RWPE1 (cell line): ENCODE data around the gene NUP210L.
"Not testable (repeated sequence)": the region's sequence is repeated elsewhere in the genome, so short reads cannot be mapped to it uniquely, and the experiment has no call there.

Experiments used
- CTCF ChIA-PET: fragments of 350-600 bp; sonication (Branson Sonifier 250); formaldehyde crosslinking; extraction: SDS; loops from one replicate; lab custom pipeline; 2021; lab: Yijun Ruan, JAX
- POLR2A ChIA-PET: fragments of 400-600 bp; formaldehyde crosslinking; extraction: SDS; loops from one replicate; lab custom pipeline; 2020; ENCODE audit warnings: antibody characterized with exemption; ENCODE audit not compliant: low non-redundant PET; lab: Yijun Ruan, JAX
- DNase-seq: peaks from one replicate; pipeline ENCODE4 v3.0.0; 2012; ENCODE audit warnings: low spot score
- H3K27ac ChIP-seq: fragments of 450-650 bp; 2 replicates; pipeline ENCODE4 v1.5.1; 2017
- CTCF ChIP-seq: fragments of 450-650 bp; conservative IDR thresholded peaks from 2 replicates; pipeline ENCODE4 v1.5.1; 2017; ENCODE audit warnings: low read depth, mild to moderate bottlenecking

The NUP210L gene

GRCh38 chr1:153985941-153986761, 168.7 kb downstream of the NUP210L start, which contains the start of gene RAB13:
Gene RAB13, minus strand, starts transcription at chr1:153986339. Its CDS starts 103 bp downstream, at chr1:153986236.
- CTCF ChIA-PET: interaction anchor here (0.5 to 3.6 kb wide), 24 partner anchors 8 to 632 kb away, joined by 3 to 18 read pairs (median 4); partner anchors contain the start of genes CREB3L4, HAX1, JTB and S100A9
- DNase-seq: peak; percentile 93
- no peak for TF ChIP-seq CTCF
- POLR2A ChIA-PET: interaction anchor here (1.2 kb wide), 2 partner anchors 19 to 23 kb away, joined by 3 to 4 read pairs; partner anchors contain the start of genes CREB3L4 and SLC39A1
- peak within 1 kb of the TSS; percentile 84 for H3K27ac ChIP-seq

GRCh38 chr1:153985341-153985912, 169.4 kb downstream of the NUP210L start:
- CTCF ChIA-PET: interaction anchor here (0.6 to 3.6 kb wide), 3 partner anchors 39 to 340 kb away, joined by 5 to 18 read pairs (median 6); no protein-coding TSS in a partner anchor

GRCh38 chr1:153984123-153984894, 170.6 kb downstream of the NUP210L start:
- CTCF ChIA-PET: interaction anchor here (0.6 kb wide), 1 partner anchor 248 kb away, joined by 5 read pairs; no protein-coding TSS in a partner anchor
- TF ChIP-seq CTCF: no peak
- no peak overlapping the region for H3K27ac ChIP-seq
- no peak for DNase-seq
- POLR2A ChIA-PET: no interaction called here

More at GRCh38 chr1:153985341-153985912, 169.4 kb downstream of the NUP210L start:
- H3K27ac ChIP-seq: peak overlapping the region; percentile 84
- POLR2A ChIA-PET: interaction anchor here (1.2 kb wide), 1 partner anchor 18 kb away, joined by 3 read pairs; the partner anchor contains the start of gene CREB3L4
- no peak for DNase-seq
- TF ChIP-seq CTCF: no peak

- H3K27ac ChIP-seq, DNase-seq, POLR2A ChIA-PET: not testable (repeated sequence)
- CTCF ChIA-PET: interaction anchor here (0.6 kb wide), 1 partner anchor 347 kb away, joined by 4 read pairs; no protein-coding TSS in a partner anchor
Measured at GRCh38 chr1:153981735-153982134, 173.1 kb downstream of the NUP210L start.

- CTCF ChIA-PET, DNase-seq: not testable (repeated sequence)
- POLR2A ChIA-PET: interaction anchor here (2.8 kb wide), 1 partner anchor 12 kb away, joined by 16 read pairs; the partner anchor contains the start of gene CREB3L4
- peak overlapping the region; percentile 22; the same call in 1 of the 2 replicates for H3K27ac ChIP-seq
Measured at GRCh38 chr1:153979091-153979490, 175.8 kb downstream of the NUP210L start.

- CTCF ChIA-PET: interaction anchor here (1.0 to 1.3 kb wide), 2 partner anchors 8 to 32 kb away, joined by 4 to 5 read pairs; partner anchors contain the start of genes DENND4B and RAB13
- TF ChIP-seq CTCF: no peak
- no peak overlapping the region for H3K27ac ChIP-seq
- POLR2A ChIA-PET: interaction anchor here (0.5 to 2.8 kb wide), 2 partner anchors 12 to 1954 kb away, joined by 3 to 16 read pairs; partner anchors contain the start of gene CREB3L4
- DNase-seq: no peak
Measured at GRCh38 chr1:153978274-153978909, 176.5 kb downstream of the NUP210L start.
